ENCODE measurements around the gene SYCP2L.
"Not testable (repeated sequence)": the region's sequence is repeated elsewhere in the genome, so short reads cannot be mapped to it uniquely, and the experiment has no call there.

Gene SYCP2L

DNA sequence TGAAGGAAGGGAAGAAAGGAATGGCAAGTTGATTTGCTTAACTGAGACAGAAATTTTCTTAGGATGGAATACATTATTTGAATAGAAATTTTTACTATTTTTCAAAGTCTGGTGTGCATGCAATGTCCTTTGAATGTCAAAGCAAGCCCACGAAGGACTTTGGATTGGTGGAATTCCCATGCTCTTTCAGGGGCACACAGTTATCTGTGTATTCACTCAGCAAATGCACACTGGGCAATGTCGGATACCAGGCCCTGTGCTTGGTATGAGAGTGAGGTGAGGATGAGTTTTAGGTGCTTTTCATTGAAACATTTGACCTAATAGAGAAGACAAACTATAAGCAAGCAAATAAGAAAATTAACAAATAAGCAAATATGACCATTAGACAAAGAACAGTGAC, 73.3 kb downstream of the SYCP2L start:
- no peak for DNase-seq

DNA sequence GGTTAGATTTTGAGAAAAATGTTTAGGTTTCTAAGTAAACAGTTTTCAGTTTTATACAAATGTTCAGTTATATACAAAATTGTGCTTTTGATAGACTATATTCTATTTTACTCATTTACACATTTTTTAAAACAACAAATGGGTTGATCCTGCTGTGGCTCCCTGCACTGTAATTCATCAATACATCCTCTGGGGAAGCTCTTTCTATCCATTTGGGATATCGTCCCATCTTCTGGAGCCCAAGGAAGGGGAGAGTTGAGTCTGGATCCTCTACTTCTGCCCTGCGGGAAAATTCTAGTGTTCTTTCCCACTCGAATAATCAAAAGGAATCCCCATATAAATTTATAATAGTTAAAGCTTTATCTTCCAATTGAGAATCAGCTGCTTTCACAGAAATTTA, 75.0 kb downstream of the SYCP2L start:
- DNase-seq, result no peak

GRCh38 chr6:10962673-10963072, 75.8 kb downstream of the SYCP2L start:
- no peak for DNase-seq

- no peak for DNase-seq
Measured at GRCh38 chr6:10963113-10963512, 76.3 kb downstream of the SYCP2L start.

DNA sequence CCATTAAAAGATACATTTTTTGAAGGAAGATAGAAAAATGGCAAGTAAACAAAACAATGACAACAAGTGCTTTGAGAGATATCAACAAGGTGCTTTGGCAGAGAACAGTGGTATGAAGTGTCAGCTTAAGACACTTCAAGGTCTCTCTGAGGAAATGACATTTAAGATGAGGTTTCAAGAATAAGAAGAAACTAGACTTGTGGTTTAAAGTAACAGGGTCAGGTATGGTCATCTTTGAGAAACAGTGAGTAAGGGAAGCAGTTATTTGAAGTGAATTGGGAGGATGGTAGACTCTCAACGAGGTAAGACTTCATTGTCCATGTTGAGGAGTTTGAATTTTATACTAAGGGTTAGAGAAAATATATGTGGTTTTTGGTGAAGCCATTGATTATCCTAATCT, 77.8 kb downstream of the SYCP2L start:
- no peak for DNase-seq

DNA sequence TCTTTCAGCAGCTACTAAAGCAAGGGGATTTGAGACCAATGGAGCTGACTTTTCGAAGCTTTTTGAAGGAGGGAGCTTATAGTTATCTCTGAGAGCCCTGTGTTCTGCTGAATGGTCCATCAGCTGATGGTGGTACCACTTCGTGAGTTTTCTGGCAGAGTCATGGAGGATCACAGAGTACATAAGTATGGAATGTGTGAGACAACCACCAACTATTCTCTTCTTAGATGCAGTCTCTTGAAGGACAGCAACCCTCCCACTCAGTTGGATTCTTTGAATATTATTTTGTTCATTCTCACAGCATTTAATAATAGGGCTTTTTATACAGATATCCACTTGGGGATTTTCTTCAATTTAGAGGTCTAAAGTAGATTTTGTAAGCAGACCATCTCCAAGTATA, 81.9 kb downstream of the SYCP2L start:
- no peak for DNase-seq

DNA sequence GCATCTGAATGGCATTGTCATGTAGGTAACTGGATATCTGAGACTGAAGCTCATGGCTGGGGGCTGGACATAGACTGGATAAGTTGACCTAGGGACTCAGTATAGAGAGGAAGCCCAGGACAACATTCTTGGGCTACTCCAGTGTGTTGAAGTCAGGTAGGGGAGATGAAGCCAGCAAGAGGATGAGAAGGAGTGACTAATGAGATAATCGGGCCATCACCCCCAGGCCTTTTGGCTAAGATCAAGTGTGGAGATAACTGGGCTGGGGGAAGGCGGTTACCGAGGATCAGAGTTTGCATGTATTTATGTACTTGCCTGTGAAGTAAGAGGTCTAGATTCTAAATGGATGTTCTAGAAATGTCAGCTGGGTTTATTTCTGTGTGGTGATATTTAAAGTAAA, 83.9 kb downstream of the SYCP2L start:
- DNase-seq, result no peak

GRCh38 chr6:10972196-10972595, 85.3 kb downstream of the SYCP2L start:
- DNase-seq, result no peak

DNA sequence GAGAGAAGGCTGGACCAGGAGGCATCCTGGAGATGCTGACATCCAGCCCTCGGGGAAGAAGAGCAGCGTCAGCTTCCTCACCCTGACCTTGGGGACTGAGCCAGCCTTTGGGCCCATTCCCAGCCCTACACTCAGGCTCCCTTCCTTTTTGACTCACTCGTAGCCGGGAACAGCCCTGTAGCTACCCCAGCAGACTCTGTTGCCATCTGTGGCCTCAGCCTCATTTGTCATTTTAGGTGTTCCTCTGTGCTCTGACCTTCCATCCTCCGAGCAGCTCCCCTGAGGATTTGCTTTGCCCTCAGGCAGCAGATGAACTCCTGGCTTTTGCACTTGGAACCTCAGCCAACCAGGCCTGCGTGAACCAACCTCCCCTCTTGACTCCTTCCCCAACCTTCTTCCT, 89.7 kb downstream of the SYCP2L start:
- DNase-seq, result no peak

- no peak for DNase-seq
Measured at GRCh38 chr6:10977231-10977968, 90.5 kb downstream of the SYCP2L start.

DNA sequence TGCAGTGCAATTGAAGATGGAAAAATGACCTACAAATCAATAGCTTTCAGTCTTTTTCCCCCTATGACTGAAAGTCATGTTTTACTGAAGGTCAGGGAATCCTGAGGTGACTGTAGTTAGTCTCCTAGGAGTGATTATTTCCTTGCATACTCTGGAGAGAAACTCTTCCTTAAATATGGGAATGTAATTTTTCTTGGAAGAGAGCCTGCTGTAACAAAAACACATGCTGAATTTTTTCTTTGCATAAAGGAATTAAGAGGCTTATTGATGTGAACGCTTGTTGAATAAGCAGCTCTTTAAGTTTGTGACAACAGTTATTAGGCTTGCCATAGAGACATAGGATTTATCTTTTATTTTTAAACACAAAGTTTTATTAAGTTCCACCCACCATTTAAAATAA, 92.8 kb downstream of the SYCP2L start:
- DNase-seq, result no peak

DNA sequence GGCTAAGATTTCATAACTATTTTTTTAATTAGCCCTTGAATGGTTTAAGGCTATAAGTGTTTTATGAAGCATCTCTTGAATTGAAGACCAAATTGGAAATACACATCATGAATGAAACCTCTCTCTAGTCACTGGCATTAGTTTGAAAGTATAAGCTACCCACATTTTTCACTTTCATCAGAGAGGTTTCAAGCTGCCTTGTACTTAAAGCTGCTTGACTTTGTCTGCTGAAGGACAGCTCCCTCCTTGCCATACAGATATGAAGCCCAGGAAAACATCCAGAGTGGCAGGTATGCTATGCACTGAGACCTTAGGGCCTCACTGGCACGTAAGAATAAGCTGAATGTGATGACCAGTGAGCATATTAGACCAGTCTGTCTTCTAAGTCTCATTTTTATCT, 94.6 kb downstream of the SYCP2L start:
- no peak for DNase-seq

DNA sequence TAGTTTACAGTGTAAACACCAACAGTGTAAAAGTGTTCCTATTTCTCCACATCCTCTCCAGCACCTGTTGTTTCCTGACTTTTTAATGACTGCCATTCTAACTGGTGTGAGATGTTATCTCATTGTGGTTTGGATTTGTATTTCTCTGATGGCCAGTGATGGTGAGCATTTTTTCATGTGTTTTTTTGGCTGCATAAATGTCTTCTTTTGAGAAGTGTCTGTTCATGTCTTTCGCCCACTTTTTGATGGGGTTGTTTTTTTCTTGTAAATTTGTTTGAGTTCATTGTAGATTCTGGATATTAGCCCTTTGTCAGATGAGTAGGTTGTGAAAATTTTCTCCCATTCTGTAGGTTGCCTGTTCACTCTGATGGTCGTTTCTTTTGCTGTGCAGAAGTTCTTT, 98.1 kb downstream of the SYCP2L start:
- DNase-seq, result not testable (repeated sequence)

DNA sequence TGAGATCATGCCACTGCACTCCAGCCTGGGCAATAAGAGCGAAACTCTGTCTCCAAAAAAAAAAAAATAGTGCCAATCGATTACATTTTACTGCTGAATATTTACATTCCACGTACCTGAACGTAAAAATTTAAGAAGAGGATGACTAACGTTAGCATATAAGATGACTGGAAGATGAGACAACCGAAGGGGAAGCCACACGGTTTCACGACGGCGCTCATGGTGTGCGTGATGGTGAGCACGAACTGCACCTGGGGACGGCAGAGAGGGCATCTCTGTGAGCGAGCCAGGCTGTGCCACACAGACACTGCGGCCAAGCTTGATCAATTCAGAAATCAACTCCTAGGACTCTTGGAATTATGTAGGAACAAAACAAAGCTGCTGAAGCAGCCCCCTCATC, 102.7 kb downstream of the SYCP2L start:
- no peak for DNase-seq

DNA sequence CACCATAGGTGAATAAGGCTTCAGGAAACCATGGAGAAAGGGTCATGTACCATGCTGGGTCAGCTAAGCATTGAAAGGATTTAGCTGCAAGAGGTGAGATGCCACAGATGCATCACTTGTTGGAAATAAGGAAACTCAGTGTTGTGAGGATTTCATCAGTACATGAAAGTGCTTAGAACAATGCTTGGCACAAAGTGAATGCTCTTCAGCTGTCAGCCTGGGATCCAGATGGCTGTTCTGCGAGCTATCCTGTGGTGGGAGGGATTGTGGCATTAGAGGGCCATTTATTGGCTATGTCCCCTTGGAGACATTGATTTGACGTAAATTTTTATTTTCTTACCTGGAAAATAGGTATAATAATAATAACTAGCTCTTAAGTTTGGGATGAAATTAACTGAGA, 104.3 kb downstream of the SYCP2L start:
- DNase-seq, result no peak

- DNase-seq, result no peak
Measured at GRCh38 chr6:10993896-10994295, 107.0 kb downstream of the SYCP2L start.

DNA sequence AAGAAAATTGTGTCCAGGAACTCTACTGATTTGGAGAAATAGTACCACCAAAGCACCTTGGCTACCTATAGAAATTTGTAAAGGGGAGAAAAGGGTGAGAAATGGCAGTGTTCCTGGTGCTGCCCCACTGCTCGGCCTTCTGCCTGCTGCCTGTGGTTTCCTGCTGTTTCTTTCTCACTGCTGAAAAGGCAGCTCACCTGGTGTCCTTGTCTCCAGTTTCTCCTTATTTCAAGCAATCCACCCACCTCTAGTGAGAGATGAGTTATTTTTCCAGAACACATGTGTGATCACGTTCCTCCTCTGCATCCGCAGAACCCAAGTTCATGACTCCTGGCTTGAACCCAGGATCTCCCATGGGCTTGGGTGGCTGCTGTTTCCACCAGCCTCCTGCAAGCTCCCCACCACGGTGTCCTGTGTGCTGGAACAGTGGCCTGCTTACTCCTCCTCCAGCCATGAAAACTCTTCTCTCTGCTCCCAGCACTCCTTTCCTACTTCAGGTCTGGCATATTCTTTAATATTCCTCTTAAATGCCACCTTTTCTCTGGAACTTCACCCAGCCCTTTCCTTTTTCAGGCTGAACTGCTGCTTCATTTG, 108.4 kb downstream of the SYCP2L start:
- no peak for DNase-seq

DNA sequence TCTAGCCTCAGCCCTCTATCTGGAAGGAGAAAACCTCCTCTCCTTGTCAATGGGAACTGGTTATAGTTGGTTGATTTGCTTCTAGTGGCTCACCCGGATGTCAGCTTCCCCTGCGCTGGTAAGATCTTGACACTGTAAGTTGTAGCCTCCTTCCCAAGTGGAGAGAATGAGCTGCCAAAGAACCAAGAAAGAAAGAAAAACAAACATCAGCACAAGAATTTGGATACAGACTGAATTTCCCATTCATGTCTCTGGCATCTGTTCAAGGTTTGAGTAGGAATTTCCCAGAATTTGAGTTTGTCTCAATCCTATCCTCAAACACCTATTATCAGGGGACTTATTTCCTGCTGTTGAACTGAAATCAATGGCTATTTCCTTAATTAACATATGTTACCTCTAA, 113.1 kb downstream of the SYCP2L start:
- no peak for DNase-seq

- no peak for DNase-seq
Measured at GRCh38 chr6:11002176-11002575, 115.3 kb downstream of the SYCP2L start.

DNA sequence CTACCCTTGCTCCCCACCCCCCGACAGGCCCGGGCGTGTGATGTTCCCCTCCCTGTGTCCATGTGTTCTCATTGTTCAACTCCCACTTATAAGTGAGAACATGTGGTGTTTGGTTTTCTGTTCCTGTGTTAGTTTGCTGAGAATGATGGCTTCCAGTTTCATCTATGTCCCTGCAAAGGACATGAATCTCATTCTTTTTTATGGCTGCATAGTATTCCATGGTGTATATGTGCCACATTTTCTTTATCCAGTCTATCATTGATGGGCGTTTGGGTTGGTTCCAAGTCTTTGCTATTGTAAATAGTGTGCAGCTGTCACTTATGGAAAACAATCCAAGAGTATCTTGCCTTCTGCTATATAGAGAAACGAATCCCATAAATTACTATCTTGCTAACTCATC, 116.4 kb downstream of the SYCP2L start:
- not testable (repeated sequence) for DNase-seq

- DNase-seq, result no peak
Measured at GRCh38 chr6:11006061-11006460, 119.2 kb downstream of the SYCP2L start.

- no peak for DNase-seq
Measured at GRCh38 chr6:11007715-11008608, 121.1 kb downstream of the SYCP2L start.

DNA sequence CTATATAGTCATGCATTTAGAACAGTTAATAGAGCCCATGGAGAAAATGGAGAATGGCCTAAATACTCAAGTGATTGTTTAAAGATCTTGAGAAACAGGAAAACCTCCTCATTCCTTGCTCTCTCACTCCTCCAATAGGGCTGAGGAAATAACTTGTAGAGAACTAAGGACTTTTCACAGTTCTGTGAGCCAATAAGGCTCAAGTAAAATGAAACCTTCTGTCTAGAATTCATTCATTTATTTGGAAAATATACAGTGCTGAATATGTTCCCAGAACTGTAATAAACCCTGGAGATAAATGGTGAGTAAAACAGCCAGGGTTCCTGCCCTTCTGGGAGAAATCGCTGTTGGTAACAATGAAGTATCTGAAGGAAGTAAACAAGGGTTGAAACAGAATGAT, 122.0 kb downstream of the SYCP2L start:
- DNase-seq, result no peak

DNA sequence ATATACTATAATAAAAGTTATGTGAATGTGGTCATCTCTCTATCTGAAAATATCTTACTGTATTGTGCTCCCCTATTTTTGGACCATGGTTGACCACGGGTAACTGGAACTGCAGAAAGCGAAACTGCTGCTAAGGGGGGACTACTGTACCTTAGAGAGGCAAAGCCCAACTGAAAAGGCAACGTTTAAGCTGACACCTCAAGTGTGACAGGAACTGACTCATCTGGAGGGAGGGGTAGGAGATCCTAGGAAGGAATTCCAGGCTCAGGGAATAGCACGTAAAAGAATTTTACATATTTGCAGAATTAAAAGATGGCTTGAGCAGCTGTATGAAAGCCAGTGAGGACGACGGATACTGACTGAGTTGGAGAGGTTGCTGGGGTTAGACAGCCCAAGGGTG, 122.5 kb downstream of the SYCP2L start:
- DNase-seq, result no peak

All from NCI-H345 (cell line).